HG02588 (cell line): ENCODE results near the gene GAS1.

Experiments
- ATAC-seq: cut with Tn5 transposase; IDR thresholded peaks from one replicate; pipeline ENCODE4 v1.9.1; 2021; ENCODE audit warnings: mild to moderate bottlenecking, moderate library complexity; ENCODE audit not compliant: unreplicated experiment

Gene GAS1

DNA sequence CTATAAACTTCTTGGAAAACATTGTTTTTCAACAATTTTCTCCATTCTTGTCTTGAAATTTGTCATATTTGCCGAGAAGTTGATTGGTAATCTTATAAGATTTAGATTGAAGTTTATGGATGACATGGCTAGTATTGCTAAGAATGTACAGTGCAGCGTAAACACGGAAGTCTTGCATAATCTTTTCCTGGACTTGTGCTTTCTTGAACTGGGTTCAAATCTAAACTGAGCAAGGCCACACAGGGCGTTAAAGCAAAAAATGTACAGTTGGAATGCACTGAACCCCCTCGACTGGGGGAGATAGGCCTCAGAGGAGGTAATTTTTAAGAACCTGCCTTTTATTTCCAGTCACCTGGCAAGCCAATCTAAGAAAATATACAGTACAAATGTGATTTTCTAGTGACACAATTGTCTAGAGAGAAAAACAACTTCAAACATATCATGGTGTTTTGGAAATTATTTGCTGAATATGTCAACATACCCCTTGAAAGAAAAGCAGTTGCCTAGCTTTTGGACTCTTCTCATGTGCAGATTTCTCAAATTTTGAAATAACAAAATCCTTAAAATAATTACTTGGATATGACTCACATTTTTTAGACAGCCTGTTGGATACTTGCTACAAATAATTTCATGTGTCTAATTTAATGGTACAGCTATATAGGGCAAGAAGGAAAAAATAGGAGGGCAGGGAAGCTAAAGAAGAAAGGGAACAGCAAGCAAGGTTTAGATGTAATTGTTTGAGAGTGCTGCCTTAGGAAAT lies 18.5 kb upstream of the GAS1 start:
- no peak for ATAC-seq

GRCh38 chr9:86962692-86963091 lies 15.4 kb upstream of the GAS1 start:
- ATAC-seq, result no peak

DNA sequence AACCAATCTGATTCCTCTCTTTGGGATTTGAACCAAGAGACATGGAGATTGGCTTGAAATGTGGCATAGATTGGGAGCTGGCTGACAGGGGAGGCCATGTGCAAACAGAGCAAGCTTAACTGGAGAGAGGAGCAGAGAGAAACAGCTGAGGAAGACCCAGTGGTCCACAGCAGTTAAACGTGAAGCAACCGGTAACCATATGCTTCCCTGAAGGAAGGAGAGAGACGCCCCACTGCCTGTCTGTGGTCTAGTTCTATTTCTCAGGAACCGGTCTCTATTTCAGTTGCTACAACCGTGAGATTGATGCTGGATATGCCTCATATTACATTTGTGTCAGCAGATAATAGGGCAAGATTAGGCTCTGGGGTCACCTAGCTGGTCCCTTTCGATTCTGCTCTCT lies 13.6 kb upstream of the GAS1 start:
- no peak for ATAC-seq

DNA sequence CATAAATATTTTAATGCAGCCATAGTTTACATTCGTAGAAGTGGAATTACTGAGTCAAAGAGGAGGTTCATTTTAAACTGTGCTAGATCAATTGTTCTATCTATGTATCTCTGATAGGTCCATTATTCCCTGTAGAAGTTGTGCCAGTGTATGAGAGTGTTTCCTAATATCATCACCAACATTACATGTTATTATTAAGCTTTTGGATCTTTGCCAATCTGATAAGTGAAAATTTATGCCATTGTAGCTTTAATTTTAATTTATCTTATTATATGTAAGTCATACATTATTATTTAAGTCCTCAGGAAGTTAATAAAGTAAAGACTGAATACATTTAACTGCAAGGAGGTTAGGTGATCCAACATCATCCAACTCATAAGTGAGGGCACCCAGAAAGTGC lies 10.9 kb upstream of the GAS1 start:
- no peak for ATAC-seq

- ATAC-seq, result no peak
Measured at GRCh38 chr9:86955561-86955960, 8.3 kb upstream of the GAS1 start.

DNA sequence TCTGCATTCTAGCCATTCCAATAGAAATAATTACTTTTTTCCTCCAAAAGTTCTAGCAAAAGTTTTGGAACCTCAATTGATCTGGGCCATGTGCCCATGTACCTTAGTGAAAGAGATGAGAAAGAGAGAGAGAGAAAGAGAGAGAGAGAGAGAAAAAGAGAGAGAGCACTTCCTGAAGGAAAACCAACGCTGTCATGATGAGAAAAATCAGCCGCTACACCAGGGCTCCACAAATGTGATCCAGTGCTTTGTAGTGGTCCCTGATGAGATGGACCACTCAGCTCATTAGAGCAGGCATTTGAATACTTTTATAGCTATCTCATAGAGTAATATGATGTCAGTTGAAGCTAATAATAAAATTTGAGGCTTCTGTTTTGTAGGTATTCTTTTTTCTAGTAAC lies 7.7 kb upstream of the GAS1 start:
- ATAC-seq, result no peak

DNA sequence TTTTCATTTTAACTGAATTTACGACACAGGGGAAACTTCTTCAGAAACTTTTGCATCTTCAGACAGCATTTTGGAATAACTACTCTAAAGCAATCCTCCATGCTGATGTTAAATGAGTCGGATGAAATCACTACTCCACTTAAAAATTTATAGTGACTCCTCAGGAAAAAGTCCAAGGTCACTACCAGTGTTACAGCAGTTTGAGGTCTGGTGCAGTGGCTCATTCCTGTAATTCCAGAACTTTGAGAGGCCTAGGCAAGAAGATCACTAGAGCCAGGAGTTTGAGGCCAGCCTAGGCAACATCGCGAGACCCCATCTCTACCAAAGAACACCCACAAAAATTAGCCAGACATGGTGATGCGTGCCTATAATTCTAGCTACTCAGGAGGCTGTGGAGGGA lies 5.9 kb upstream of the GAS1 start:
- no peak for ATAC-seq

DNA sequence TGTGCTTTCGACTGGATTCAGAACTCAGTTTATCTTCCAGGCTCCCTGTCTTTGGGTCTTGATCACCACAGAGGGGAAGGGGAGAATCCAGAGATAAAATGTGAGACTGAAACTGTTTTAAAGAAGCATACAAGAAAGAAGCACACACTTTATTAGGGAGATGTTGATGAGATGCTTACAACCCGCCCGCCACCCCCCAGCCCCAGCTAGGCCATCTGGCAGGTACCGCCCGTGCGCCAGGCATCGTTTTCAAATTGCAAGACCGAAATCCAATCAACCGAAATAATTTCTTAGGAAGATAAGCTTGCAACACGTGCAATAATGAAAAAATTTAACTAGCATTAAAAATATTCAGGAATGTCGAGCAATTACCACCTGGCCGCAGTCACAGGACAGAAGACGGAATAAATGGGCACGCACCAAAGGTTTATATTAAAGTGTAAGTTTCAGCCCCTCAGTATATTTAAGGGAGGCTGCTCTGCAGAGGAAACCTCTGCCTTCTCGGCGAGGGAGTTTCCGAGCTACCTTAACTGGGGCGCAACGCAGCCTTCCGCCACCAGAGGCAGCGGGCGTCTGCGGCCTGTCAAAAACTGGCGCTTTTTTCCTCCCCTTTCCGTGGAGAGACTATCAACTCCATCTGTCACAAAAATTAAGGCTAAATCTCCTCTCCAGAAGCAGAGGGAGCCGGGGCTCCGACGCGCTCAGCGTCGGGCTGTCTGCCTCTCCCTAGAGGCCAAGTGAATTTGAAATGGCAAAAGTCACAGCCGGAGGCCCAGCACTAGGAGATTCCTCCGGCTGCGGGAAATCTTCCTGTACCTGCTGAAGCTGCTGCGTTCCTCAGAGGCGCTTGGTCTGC lies 996 bp upstream of the GAS1 start:
- peak; percentile 62 for ATAC-seq

DNA sequence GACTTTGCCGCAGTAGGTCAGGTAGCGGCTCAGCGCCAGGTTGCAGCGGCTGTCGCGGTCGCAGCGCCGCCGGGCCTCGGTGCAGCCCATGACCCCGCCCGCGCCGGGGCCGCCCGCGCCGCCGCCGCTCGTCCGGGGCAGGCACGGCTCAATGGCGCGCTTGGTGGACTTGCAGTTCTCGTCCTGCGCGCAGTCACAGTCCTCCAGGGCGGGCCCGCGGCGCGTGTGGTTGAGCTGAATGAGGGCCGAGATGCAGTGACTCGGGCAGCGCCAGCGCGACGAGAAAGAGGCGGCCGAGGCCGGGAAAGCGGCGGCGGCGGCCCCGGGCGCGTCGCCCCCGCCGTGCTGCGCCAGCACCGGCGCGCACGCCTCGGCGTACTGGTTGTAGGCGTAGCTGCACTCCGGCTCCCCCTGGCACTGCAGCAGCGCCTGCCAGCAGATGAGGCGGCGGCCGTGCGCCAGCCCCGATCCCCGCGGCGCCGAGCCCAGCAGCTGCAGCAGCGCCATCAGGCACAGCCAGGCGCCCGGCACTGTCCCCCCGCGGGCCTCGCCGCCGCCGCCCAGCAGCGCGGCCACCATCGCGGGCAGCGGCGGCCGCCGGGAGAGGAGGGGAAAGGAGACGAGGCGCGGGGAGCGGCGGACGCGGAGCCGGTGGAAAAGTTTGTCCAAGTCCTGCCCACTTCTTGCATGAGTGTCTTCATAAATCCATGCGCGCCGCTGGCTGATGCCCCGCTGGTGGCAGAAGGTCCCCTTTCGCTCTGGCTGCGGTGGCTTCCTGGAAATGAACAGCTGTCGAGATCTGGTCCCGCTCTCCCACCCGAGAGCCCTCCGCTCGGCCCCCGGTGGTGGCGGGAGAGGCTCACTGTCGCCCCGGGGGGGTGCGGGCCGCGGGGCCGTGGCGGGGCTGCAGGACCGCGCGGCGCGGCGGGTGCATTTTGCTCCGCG lies 833 bp downstream of the GAS1 start:
- peak; percentile 51 for ATAC-seq

DNA sequence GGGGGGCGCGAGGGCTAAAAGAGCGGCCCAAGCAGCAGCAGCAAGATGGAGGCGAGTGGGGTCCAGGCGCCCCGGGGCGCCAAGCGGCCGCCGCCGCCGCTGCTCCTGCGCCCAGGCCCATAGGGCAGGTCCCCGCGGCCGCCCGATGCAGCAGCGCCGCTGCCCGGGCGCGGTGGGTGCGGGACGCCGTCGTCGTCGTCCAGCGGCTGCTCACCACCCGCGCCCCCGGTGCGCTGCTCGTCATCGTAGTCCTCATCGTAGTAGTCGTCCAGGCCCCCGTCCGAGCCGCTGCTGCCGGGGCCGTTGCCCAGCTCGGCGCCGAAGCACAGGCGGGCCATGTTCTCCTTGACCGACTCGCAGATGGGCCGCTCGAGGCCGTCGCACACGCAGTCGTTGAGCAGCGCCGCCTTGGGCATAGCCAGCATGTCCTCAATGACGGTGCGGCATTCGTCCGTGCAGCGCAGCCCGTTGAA lies 1.5 kb downstream of the GAS1 start:
- ATAC-seq, result no peak

DNA sequence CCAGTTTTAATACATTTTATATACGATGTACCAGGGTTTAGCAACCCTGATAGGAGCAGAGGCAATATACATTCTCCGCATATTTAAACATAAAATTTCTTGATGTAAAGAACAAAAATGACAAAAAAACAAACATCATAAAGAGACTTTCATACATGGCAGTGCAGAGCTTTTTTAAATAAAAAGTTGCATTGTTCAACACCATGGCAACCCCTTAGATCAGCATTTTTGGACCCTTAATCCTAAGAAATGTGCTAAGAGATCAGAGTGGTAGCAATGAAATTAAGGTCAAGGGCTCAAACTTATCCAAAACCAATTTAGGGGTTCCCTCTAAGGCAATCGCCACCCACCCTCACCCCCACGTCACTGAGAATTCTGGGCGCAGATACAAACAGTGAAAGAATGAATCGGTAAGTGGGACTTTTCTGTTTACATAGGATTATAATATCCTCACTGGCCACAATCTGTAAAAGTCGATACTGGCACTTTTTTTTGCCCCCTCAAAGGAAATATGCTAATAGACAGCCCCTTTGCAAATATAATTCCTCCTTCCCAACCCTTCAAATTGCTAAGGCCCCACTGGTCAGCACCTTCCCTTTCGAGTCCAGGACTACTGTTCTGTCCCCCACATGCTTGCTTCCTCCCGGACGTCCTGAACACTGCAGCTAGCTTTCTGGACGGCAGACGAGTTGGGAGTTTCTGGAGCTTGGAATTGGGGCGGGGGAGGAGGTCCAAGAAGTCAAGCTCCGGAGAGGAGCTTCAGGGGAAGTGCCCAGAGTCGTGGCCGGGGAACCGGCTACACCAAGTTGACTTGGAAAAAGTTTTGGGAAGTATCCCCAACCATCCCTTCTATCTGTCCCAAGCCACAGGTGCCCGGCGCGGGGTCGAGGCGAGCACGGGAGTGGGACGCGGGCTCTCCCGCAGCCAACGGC lies 2.2 kb downstream of the GAS1 start:
- no peak for ATAC-seq

DNA sequence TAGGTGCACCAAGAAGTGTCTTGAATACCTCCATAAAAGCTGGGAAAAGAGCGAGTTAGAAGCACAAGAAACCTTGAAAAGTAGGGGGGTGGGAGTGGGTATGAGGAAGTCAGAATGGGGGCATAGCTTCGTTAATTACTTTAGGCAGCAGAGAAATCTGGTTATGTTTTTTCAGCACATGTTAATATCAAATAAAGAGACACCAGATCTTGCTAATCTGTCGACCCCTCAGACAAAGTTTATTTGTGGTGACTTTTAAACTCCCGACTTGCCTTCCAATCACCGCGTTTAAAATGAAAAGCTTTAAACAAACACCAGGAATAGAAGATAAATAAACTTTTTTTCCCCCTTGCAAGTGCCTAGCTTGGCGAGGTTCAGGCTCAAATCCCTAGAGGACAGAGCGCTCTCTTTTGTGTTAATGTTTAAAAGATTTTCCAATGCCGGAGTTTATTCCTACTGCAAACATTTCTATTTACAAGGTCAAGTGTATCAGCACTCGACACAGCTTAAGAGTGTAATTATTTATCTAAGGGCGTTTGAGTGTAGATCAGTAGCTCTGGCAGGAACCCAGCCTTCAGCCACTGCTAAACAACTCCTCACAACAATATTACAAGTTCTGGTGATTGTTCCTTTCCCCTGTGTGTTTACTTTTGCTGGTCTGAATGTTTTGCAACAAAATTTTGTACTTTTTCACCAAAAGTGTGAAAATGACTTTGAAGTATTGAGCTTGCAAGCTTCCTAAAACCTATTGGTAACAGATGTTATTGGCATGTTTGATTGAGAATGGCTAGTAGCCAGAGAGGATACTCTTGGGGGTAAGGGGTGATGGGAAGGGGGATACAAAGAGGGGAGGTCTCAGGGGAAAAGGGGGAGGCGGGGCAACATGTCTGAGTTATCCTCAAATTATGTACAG lies 3.8 kb downstream of the GAS1 start:
- no peak for ATAC-seq

- no peak for ATAC-seq
Measured at GRCh38 chr9:86942281-86943200, 4.8 kb downstream of the GAS1 start.

DNA sequence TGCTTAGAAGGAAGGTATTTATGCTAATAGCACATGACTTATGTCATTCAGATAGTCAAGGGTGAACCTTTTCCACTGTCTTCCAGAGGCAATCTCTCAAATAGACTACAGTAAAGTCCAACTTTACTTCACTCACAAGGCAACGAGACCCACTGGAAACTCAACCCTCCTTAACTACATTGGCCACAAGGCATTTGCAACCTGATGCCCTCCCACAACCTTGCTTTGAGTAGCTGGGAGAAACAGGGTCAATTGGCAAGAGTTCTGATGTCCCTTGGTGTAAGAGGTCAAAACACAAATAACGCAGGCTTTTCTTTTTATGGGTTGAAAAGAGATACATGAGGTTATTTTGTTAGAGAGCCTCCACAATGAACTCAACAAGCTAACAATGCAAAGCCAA lies 6.1 kb downstream of the GAS1 start:
- no peak for ATAC-seq

DNA sequence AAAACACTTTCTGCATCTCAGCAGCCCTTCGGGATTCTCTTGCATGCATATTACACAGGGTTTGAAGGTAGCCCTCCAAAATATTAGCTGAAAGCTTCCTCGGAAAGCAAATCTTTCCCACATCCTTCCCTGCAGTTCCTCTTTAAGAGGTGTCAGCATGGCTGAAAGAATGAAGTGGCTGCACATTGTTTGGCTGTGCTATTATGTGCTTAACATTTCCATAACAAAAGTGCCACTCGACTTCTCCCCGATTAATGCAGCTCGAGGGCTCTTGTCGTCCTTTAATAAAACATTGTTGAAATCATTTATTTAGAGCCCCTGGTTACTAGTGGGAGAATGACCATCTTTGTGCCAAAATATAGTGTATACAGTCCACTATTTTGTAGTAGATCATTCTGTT lies 6.5 kb downstream of the GAS1 start:
- no peak for ATAC-seq

- ATAC-seq, result no peak
Measured at GRCh38 chr9:86939891-86940290, 7.4 kb downstream of the GAS1 start.

- ATAC-seq, result no peak
Measured at GRCh38 chr9:86939321-86939720, 8.0 kb downstream of the GAS1 start.

- ATAC-seq, result no peak
Measured at GRCh38 chr9:86938780-86939179, 8.5 kb downstream of the GAS1 start.
